PC-3 (cell line): ENCODE measurements around the gene ATRAID. TPM values are rescaled to one million over a fixed set of nuclear protein-coding genes. Genes with fewer than 3 reads are reported as not detected.

Source experiments
- ATAC-seq: fragments of 200-7000 bp; cut with Tn5 transposase; 2 replicates; pipeline ENCODE4 v1.9.1; 2020; ENCODE audit warnings: mild to moderate bottlenecking, moderate library complexity
- BruUV-seq: library from RNA; stranded (reverse); fragments of 400-500 nt; replicated peaks from 2 replicates; lab custom pipeline; 2021; lab: Mats Ljungman, UMichigan
- CTCF ChIA-PET: fragments of 300-600 bp; sonication (Branson Sonifier 250); formaldehyde crosslinking; loops from one replicate; lab custom pipeline; 2022; ENCODE audit warnings: antibody characterized with exemption; lab: Charles Lee
- POLR2A ChIA-PET: fragments of 300-600 bp; sonication (Branson Sonifier 250); formaldehyde crosslinking; loops from one replicate; lab custom pipeline; 2022; ENCODE audit warnings: antibody characterized with exemption; ENCODE audit not compliant: unreplicated experiment; lab: Charles Lee
- DNase-seq: peaks from one replicate; pipeline ENCODE4 v3.0.0-alpha.2; 2015
- H2AFZ ChIP-seq: fragments of 300-600 bp; sonication (generic); 2 replicates; pipeline ENCODE4 v1.6.0; 2016; ENCODE audit warnings: antibody characterized with exemption, low read length
- H3F3A ChIP-seq: fragments of 300-600 bp; sonication (generic); one replicate; pipeline ENCODE4 v1.6.0; 2017; ENCODE audit warnings: antibody characterized with exemption, low read length, control low read depth, mild to moderate bottlenecking; ENCODE audit not compliant: unreplicated experiment
- H3K27ac ChIP-seq: fragments of 300-600 bp; sonication (generic); 2 replicates; pipeline ENCODE4 v1.5.1; 2016; ENCODE audit warnings: mild to moderate bottlenecking, low read length
- H3K27me3 ChIP-seq: fragments of 300-600 bp; sonication (generic); 2 replicates; pipeline ENCODE4 v1.6.1; 2016; ENCODE audit warnings: low read length, mixed read lengths
- H3K36me3 ChIP-seq: fragments of 300-600 bp; sonication (generic); 2 replicates; pipeline ENCODE4 v1.6.1; 2016; ENCODE audit warnings: low read depth, mixed run types, low read length, mixed read lengths
- H3K4me1 ChIP-seq: fragments of 300-600 bp; sonication (generic); 2 replicates; pipeline ENCODE4 v1.5.1; 2016; ENCODE audit warnings: low read length; ENCODE audit not compliant: insufficient read depth
- H3K4me2 ChIP-seq: fragments of 300-600 bp; sonication (generic); 2 replicates; pipeline ENCODE4 v1.6.0; 2016; ENCODE audit warnings: low read length
- H3K4me3 ChIP-seq: fragments of 300-600 bp; sonication (generic); 2 replicates; pipeline ENCODE4 v1.5.1; 2016; ENCODE audit warnings: mild to moderate bottlenecking, low read length, mixed read lengths
- H3K79me2 ChIP-seq: fragments of 300-600 bp; sonication (generic); 2 replicates; pipeline ENCODE4 v1.6.1; 2017; ENCODE audit warnings: low read length, mixed read lengths
- H3K9ac ChIP-seq: fragments of 300-600 bp; sonication (generic); 2 replicates; pipeline ENCODE4 v1.6.0; 2016; ENCODE audit warnings: mild to moderate bottlenecking, low read length
- H3K9me2 ChIP-seq: fragments of 300-600 bp; sonication (generic); replicated peaks from 2 replicates; pipeline ENCODE4 v1.6.1; 2016; ENCODE audit warnings: mixed run types, low read length, mixed read lengths
- H3K9me3 ChIP-seq: fragments of 300-600 bp; sonication (generic); 2 replicates; pipeline ENCODE4 v1.6.1; 2016; ENCODE audit warnings: low read length, mixed read lengths
- H4K20me1 ChIP-seq: fragments of 300-600 bp; sonication (generic); 2 replicates; pipeline ENCODE4 v1.6.1; 2016; ENCODE audit warnings: low read length, mixed read lengths
- CTCF ChIP-seq: fragments of 300-600 bp; sonication (generic); conservative IDR thresholded peaks from 2 replicates; pipeline ENCODE4 v1.5.1; 2017; ENCODE audit warnings: antibody characterized with exemption, low read depth, mild to moderate bottlenecking, low read length
- EZH2 ChIP-seq: fragments of 300-600 bp; sonication (generic); IDR thresholded peaks from one replicate; pipeline ENCODE4 v1.6.1; 2017; ENCODE audit warnings: antibody characterized with exemption, mild to moderate bottlenecking, low read length; ENCODE audit not compliant: unreplicated experiment
- EZH2phosphoT487 ChIP-seq: fragments of 300-600 bp; sonication (generic); IDR thresholded peaks from 2 replicates; pipeline ENCODE4 v1.6.1; 2018; ENCODE audit warnings: mild to moderate bottlenecking, antibody characterized with exemption, low read length, borderline replicate concordance
- intact Hi-C: fragments of 100-400 bp; cut with micrococcal nuclease; formaldehyde crosslinking; loops from 2 replicates; pipeline ENCODE4 v1.9.0; 2023
- total RNA-seq: library from RNA; depleted of rRNA; stranded (reverse); fragments of >200 nt; gene quantifications from 2 replicates; pipeline ENCODE4 v1.2.3, GENCODE V29; 2014

ATRAID gene
- total RNA-seq, 1 experiment from 2014 or later: 111 TPM

DNA sequence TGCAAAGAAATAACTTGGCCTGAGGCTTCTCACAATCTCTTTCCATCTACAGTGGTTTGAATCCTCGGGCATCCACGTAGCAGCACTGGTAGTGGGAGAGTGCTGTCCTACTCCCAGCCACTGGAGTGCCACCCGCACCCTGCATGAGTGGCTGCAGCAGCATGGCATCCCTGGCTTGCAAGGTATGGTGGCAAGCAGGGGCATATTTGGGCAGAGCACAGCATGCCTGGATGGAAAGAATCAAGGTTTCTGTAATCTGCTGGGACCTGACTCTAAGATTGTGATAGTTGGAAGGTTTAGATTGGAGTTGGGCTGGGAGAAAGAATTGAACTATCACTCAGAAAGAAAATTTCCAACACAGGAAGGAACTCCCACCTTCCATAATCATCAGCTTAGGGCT, 9.3 kb downstream of the ATRAID start:
- H3K9me3 ChIP-seq: no peaks in the 10 kb centered on the region
- H3K79me2 ChIP-seq: peaks cover 31% of the 10 kb centered on the region

DNA sequence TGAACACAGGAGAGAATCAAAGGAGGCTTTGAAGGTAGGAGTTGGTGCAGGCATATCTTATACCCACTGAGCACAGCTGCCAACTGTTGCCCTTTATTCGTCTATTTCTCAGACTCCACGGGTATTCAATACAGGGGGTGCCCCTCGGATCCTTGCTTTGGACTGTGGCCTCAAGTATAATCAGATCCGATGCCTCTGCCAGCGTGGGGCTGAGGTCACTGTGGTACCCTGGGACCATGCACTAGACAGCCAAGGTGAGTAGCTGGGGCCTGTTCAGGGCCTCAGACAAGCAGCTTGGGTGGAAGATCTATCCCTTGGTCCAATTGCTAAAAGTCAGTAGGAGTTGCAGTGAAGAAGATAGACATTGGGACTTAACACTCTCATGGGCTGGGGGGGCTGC, 10.6 kb downstream of the ATRAID start:
- Histone ChIP-seq H3K9me3 (no peaks in the 10 kb centered on the region), H3K27me3 (no peaks in the 10 kb centered on the region), H3K36me3 (peaks cover 68% of the 10 kb centered on the region), H3K79me2 (peaks cover 24% of the 10 kb centered on the region), H3K9me2 (no peaks in the 10 kb centered on the region), H3K4me2 (no peak overlapping the region), H3K4me3 (no peak overlapping the region), H3F3A (no peaks in the 10 kb centered on the region), H3K27ac (no peak overlapping the region), H2AFZ (no peak overlapping the region), H4K20me1 (no peaks in the 10 kb centered on the region), H3K4me1 (peaks cover 13% of the 10 kb centered on the region), H3K9ac (no peak overlapping the region)
- POLR2A ChIA-PET: no interaction called here
- CTCF ChIA-PET: no interaction called here
- ATAC-seq (no peak), DNase-seq (no peak)
- intact Hi-C loops: no loop called here
- no TSS peak for BruUV-seq
- TF ChIP-seq EZH2 (no peak), EZH2phosphoT487 (no peak), CTCF (no peak)

More for the DNA sequence above, 9.3 kb downstream of the ATRAID start:
- H3K27ac ChIP-seq: no peak overlapping the region
- no peak for TF ChIP-seq EZH2
- H3K9ac ChIP-seq: no peak overlapping the region
- no peak overlapping the region for H3K4me2 ChIP-seq
- H3F3A ChIP-seq: no peaks in the 10 kb centered on the region
- intact Hi-C loops: no loop called here
- H2AFZ ChIP-seq: no peak overlapping the region
- H3K4me3 ChIP-seq: no peak overlapping the region
- DNase-seq: no peak
- BruUV-seq: no TSS peak
- no peaks in the 10 kb centered on the region for H4K20me1 ChIP-seq
- ChIA-PET CTCF (no interaction called here), POLR2A (no interaction called here)
- no peaks in the 10 kb centered on the region for H3K27me3 ChIP-seq
- peaks cover 16% of the 10 kb centered on the region for H3K4me1 ChIP-seq
- ATAC-seq: no peak
- H3K36me3 ChIP-seq: peaks cover 55% of the 10 kb centered on the region
- H3K9me2 ChIP-seq: no peaks in the 10 kb centered on the region

DNA sequence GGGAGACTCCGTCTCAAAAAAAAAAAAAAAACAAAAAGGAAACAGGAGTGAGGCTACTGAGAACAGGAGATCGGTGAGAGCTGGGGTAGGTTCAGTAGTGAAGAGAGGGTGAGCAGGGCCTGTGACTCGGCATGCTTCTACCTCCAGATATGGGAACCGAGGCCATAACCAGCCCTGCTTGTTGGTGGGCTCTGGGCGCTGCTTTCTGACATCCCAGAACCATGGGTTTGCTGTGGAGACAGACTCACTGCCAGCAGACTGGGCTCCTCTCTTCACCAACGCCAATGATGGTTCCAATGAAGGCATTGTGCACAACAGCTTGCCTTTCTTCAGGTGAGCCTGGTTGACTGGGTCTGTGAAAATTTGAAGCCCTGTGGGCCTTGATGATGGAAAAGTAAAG, 11.6 kb downstream of the ATRAID start:
- no TSS peak for BruUV-seq
- no peaks in the 10 kb centered on the region for H3K9me3 ChIP-seq
- no peak overlapping the region for H3K4me3 ChIP-seq
- ChIA-PET CTCF (no interaction called here), POLR2A (no interaction called here)
- no peaks in the 10 kb centered on the region for H3F3A ChIP-seq
- no peak overlapping the region for H3K4me2 ChIP-seq
- H3K36me3 ChIP-seq: peaks cover 75% of the 10 kb centered on the region
- H2AFZ ChIP-seq: no peak overlapping the region
- peaks cover 14% of the 10 kb centered on the region for H3K79me2 ChIP-seq
- TF ChIP-seq EZH2 (no peak), EZH2phosphoT487 (no peak), CTCF (no peak)
- H3K9ac ChIP-seq: no peak overlapping the region
- no peak for ATAC-seq
- intact Hi-C loops: no loop called here
- no peaks in the 10 kb centered on the region for H3K9me2 ChIP-seq
- H3K4me1 ChIP-seq: peaks cover 6% of the 10 kb centered on the region
- H3K27ac ChIP-seq: no peak overlapping the region
- DNase-seq: no peak
- H3K27me3 ChIP-seq: no peaks in the 10 kb centered on the region
- 0 out of 2 replicates have a peak, but pooled peaks cover 3% of the 10 kb centered on the region for H4K20me1 ChIP-seq
